ENCODE measurements around the gene ALKBH8. TPM values are rescaled to one million over a fixed set of nuclear protein-coding genes. Genes with fewer than 3 reads are reported as not detected.

ALKBH8 gene
- total RNA-seq, 4 donors from 2014 or later = 4.1 to 5.8 (median 5.4) TPM

GRCh38 chr11:107561688-107562087 lies 3.8 kb downstream of the ALKBH8 start:
- Histone ChIP-seq H3K4me3 (no peak overlapping the region), H3K27ac (replicated peaks in 1 of 4) (no peak overlapping the region), H3K27me3 (no peaks in the 10 kb centered on the region), H3K4me1 (peaks cover 20 to 34% (median 25%) of the 10 kb centered on the region in 4 donors), H3K9me3 (no peaks in the 10 kb centered on the region), H3K36me3 (peaks cover 0 to 19% (median 12%) of the 10 kb centered on the region in 4 donors)
- no peak for DNase-seq (ENCODE audit: extremely low spot score)
- intact Hi-C loops (cut with DNase I) = loop anchor here (5.0 kb wide), 2 partner anchors 126 to 211 kb away; no protein-coding TSS in a partner anchor
- TF ChIP-seq POLR2AphosphoS5 (IDR thresholded peaks at IDR 0.05) (no peak), CTCF (IDR thresholded peaks at IDR 0.05) (no peak), POLR2A (IDR thresholded peaks at IDR 0.05; ENCODE audit: low read depth) (no peak), EP300 (IDR thresholded peaks at IDR 0.05) (no peak)

DNA sequence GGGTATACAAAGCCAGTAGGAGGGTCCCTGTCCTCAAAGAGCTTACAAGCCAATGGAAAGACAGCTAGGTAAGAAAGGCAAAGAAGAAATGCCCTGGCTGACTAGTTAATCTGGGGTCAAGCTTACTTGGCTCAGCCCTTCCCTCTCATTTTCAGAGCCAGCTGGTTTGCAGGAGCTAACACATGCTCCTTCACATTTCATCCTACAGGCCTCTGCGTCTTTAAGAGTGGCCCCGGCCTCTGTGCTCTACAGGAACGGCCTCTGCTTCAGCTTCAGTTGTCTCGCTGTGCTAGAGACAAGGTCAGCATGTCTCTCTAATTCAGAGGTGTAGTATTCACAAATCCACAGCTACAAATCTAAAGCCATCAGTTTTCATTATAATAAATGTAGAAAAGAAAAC lies 15.2 kb downstream of the ALKBH8 start:
- Histone ChIP-seq H3K9me3 (no peaks in the 10 kb centered on the region), H3K27me3 (no peaks in the 10 kb centered on the region), H3K4me1 (no peaks in the 10 kb centered on the region), H3K4me3 (no peak overlapping the region), H3K36me3 (peaks cover 10 to 48% (median 38%) of the 10 kb centered on the region in 4 donors), H3K27ac (replicated peaks in 1 of 4) (no peak overlapping the region)
- whole genome bisulfite sequencing = 91% methylated on average over 4 of the region's 4 CpGs
- no peak for DNase-seq (ENCODE audit: extremely low spot score)
- intact Hi-C loops (cut with DNase I) = no loop called here
- TF ChIP-seq EP300 (IDR thresholded peaks at IDR 0.05) = no peak
- no peak for TF ChIP-seq CTCF (IDR thresholded peaks at IDR 0.05)
- TF ChIP-seq POLR2A (IDR thresholded peaks at IDR 0.05; ENCODE audit: low read depth) = no peak

DNA sequence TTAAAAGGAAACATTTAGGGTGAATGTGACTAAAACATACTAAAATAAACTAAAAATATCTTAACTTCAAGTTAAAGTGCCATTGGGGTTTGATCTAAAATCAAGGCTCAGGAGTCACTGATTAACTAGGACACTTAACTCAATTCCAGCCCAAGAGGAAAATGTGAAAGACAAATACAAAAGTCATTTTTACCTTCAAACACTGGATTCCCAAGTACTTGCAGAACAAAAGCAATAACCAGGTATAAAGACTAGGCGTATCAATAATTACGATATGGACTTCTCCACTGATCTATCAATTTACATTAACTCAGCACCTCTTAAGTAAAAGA lies 15.6 kb downstream of the ALKBH8 start:
- no peak for DNase-seq (ENCODE audit: extremely low spot score)
- intact Hi-C loops (cut with DNase I) = no loop called here
- H3K36me3 ChIP-seq = peaks cover 10 to 48% (median 36%) of the 10 kb centered on the region in 4 donors
- H3K4me3 ChIP-seq = no peak overlapping the region
- H3K4me1 ChIP-seq = no peaks in the 10 kb centered on the region
- H3K27ac ChIP-seq (replicated peaks in 1 of 4) = no peak overlapping the region
- WGBS = 95% methylated on average over 2 of the region's 2 CpGs
- H3K9me3 ChIP-seq = no peaks in the 10 kb centered on the region
- H3K27me3 ChIP-seq = no peaks in the 10 kb centered on the region
- TF ChIP-seq EP300 (IDR thresholded peaks at IDR 0.05) (no peak), POLR2AphosphoS5 (IDR thresholded peaks at IDR 0.05) (no peak), CTCF (IDR thresholded peaks at IDR 0.05) (no peak), POLR2A (IDR thresholded peaks at IDR 0.05; ENCODE audit: low read depth) (no peak)

- intact Hi-C loops (cut with DNase I) = no loop called here
- H3K9me3 ChIP-seq = no peaks in the 10 kb centered on the region
- DNase-seq (ENCODE audit: extremely low spot score) = no peak
- H3K36me3 ChIP-seq = peaks cover 10 to 43% (median 35%) of the 10 kb centered on the region in 4 donors
- no peaks in the 10 kb centered on the region for H3K4me1 ChIP-seq
- H3K27me3 ChIP-seq = no peaks in the 10 kb centered on the region
- no peak overlapping the region for H3K4me3 ChIP-seq
- WGBS = 70% methylated on average over 6 of the region's 6 CpGs
- TF ChIP-seq EP300 (IDR thresholded peaks at IDR 0.05) (no peak), CTCF (IDR thresholded peaks at IDR 0.05) (peak; percentile 69 to 85 (median 80))
- H3K27ac ChIP-seq (replicated peaks in 1 of 4) = no peak overlapping the region
Measured at GRCh38 chr11:107549253-107549953, 16.1 kb downstream of the ALKBH8 start.

GRCh38 chr11:107547961-107548360 lies 17.6 kb downstream of the ALKBH8 start:
- no peaks in the 10 kb centered on the region for H3K27me3 ChIP-seq
- peaks cover 10 to 34% (median 29%) of the 10 kb centered on the region in 4 donors for H3K36me3 ChIP-seq
- H3K4me1 ChIP-seq = no peaks in the 10 kb centered on the region
- no peak for DNase-seq (ENCODE audit: extremely low spot score)
- TF ChIP-seq CTCF (IDR thresholded peaks at IDR 0.05) = no peak
- TF ChIP-seq EP300 (IDR thresholded peaks at IDR 0.05) = no peak
- TF ChIP-seq POLR2AphosphoS5 (IDR thresholded peaks at IDR 0.05) = no peak
- no peak for TF ChIP-seq POLR2A (IDR thresholded peaks at IDR 0.05; ENCODE audit: low read depth)
- intact Hi-C loops (cut with DNase I) = no loop called here
- H3K9me3 ChIP-seq = no peaks in the 10 kb centered on the region
- no peak overlapping the region for H3K27ac ChIP-seq (replicated peaks in 1 of 4)
- WGBS = 76% methylated on average over 4 of the region's 4 CpGs
- no peak overlapping the region for H3K4me3 ChIP-seq

Measured in esophagus muscularis mucosa (tissue), 4 donors.